Esophagus squamous epithelium (tissue), 5 donors: ENCODE data around the gene SERTAD3. TPM values are rescaled to one million over a fixed set of nuclear protein-coding genes. Genes with fewer than 3 reads are reported as not detected.

Experiments
- DNase-seq: peaks from one replicate; lab custom pipeline; 2025; lab: John Stamatoyannopoulos, UW
- H3K27ac ChIP-seq, 4 donors: fragments of 200-600 bp; sonication (generic); one replicate each; pipeline ENCODE4 v1.5.1; 2016 to 2019; ENCODE audit warnings: mild to moderate bottlenecking in 1 of 4
- H3K27me3 ChIP-seq, 4 donors: fragments of 200-600 bp; sonication (generic); 1 replicate in 3 of 4; 2 replicates in 1 of 4; pipeline versions ENCODE4 v1.5.1 to v1.6.0; 2017 to 2021; ENCODE audit warnings: antibody characterized with exemption in 1 of 4
- H3K36me3 ChIP-seq, 3 donors: fragments of 200-600 bp; sonication (generic); one replicate each; pipeline ENCODE4 v1.5.1; 2016 to 2019
- H3K4me1 ChIP-seq, 3 donors: fragments of 200-600 bp; sonication (generic); one replicate each; pipeline ENCODE4 v1.5.1; 2017 to 2019
- H3K4me3 ChIP-seq, 4 donors: fragments of 200-600 bp; sonication (generic); 1 replicate in 3 of 4; 2 replicates in 1 of 4; pipeline ENCODE4 v1.5.1; 2016 to 2019; ENCODE audit warnings: mild to moderate bottlenecking in 2 of 4, moderate library complexity in 1 of 4
- H3K9me3 ChIP-seq, 3 donors: fragments of 200-600 bp; sonication (generic); one replicate each; pipeline ENCODE4 v1.5.1; 2016 to 2019
- CTCF ChIP-seq, 6 experiments: fragments of 450-650 bp in 4 of 6; fragments of 200-600 bp in 2 of 6; sonication (generic) in 2 of 6; IDR thresholded peaks; one replicate each; pipeline ENCODE4 v1.5.1; 2016 to 2019; ENCODE audit warnings: antibody characterized with exemption in 6 of 6, mild to moderate bottlenecking in 4 of 6, moderate library complexity in 4 of 6
- POLR2A ChIP-seq, 4 donors: fragments of 450-650 bp; IDR thresholded peaks; one replicate each; pipeline ENCODE4 v1.6.1; 2017; ENCODE audit warnings: antibody characterized with exemption in 4 of 4, mild to moderate bottlenecking in 4 of 4, moderate library complexity in 3 of 4
- WGBS, 2 donors: methylation state at CpG; one replicate each; pipeline ENCODE4 v1.1.5; 2018; 5-methylcytosine and 5-hydroxymethylcytosine counted together
- intact Hi-C: fragments of 100-400 bp; cut with DNase I; formaldehyde crosslinking; loops from one replicate; pipeline ENCODE4 v1.15.0; 2022
- total RNA-seq, 4 donors: library from RNA; depleted of rRNA; stranded (reverse); fragments of >200 nt; gene quantifications; one replicate each; pipeline ENCODE4 v1.1.0, GENCODE V29; 2016
- donor health status: DM: yes; HTN: yes; CAD: no.

Gene SERTAD3
- total RNA-seq, 4 donors from 2014 or later = 8.9 to 17.4 (median 12.0) TPM

GRCh38 chr19:40414542-40415535, 29.3 kb downstream of the SERTAD3 start:
- DNase-seq = no peak
- Histone ChIP-seq H3K4me1 (peaks cover 0 to 50% (median 12%) of the 10 kb centered on the region in 3 donors), H3K27ac (no peak overlapping the region)

GRCh38 chr19:40413291-40413845, 30.8 kb downstream of the SERTAD3 start, which contains the start of gene PRX:
PRX (minus strand) TSS chr19:40413378; CDS start chr19:40407932, 5,446 bp downstream.
- peaks cover 0 to 9% (median 0%) of the 10 kb centered on the region in 4 donors for H3K27me3 ChIP-seq
- no peak within 1 kb of the TSS for H3K4me3 ChIP-seq
- intact Hi-C loops = no loop called here
- H3K9me3 ChIP-seq = no peaks in the 10 kb centered on the region
- H3K27ac ChIP-seq = peak within 1 kb of the TSS in 3 of 4 donors; percentile 33 to 76 (median 48)
- 42 to 56% methylated on average over 10 to 16 of the region's 18 CpGs for WGBS, 2 donors
- H3K4me1 ChIP-seq = peaks cover 0 to 51% (median 12%) of the 10 kb centered on the region in 3 donors
- no peaks in the 10 kb centered on the region for H3K36me3 ChIP-seq
- TF ChIP-seq POLR2A (IDR thresholded peaks at IDR 0.05) (no peak), CTCF (IDR thresholded peaks at IDR 0.05) (no peak)
- DNase-seq = no peak

More at GRCh38 chr19:40414542-40415535, 29.3 kb downstream of the SERTAD3 start:
- 68 to 78% methylated on average over 7 to 16 of the region's 21 CpGs for WGBS, 2 donors
- intact Hi-C loops = no loop called here
- Histone ChIP-seq H3K27me3 (peaks cover 0 to 9% (median 0%) of the 10 kb centered on the region in 4 donors), H3K36me3 (no peaks in the 10 kb centered on the region), H3K4me3 (no peak overlapping the region), H3K9me3 (no peaks in the 10 kb centered on the region)
- TF ChIP-seq CTCF (IDR thresholded peaks at IDR 0.05) (no peak), POLR2A (IDR thresholded peaks at IDR 0.05) (no peak)

GRCh38 chr19:40412866-40413265, 31.3 kb downstream of the SERTAD3 start:
- no peak for TF ChIP-seq POLR2A (IDR thresholded peaks at IDR 0.05)
- no peak for TF ChIP-seq CTCF (IDR thresholded peaks at IDR 0.05)
- Histone ChIP-seq H3K4me1 (peaks cover 0 to 56% (median 12%) of the 10 kb centered on the region in 3 donors), H3K36me3 (no peaks in the 10 kb centered on the region), H3K9me3 (no peaks in the 10 kb centered on the region), H3K27me3 (peaks cover 0 to 9% (median 0%) of the 10 kb centered on the region in 4 donors), H3K4me3 (no peak overlapping the region), H3K27ac (peak overlapping the region in 1 of 4 donors; percentile 33)
- intact Hi-C loops = no loop called here
- DNase-seq = no peak
- 38 to 88% methylated on average over 2 to 4 of the region's 4 CpGs for whole genome bisulfite sequencing, 2 donors

- no peak for DNase-seq
- no peak for TF ChIP-seq CTCF (IDR thresholded peaks at IDR 0.05)
- TF ChIP-seq POLR2A (IDR thresholded peaks at IDR 0.05) = no peak
- Histone ChIP-seq H3K9me3 (no peaks in the 10 kb centered on the region), H3K36me3 (no peaks in the 10 kb centered on the region), H3K27ac (peak overlapping the region in 3 of 4 donors; percentile 48 to 76 (median 51)), H3K4me3 (no peak overlapping the region), H3K4me1 (peaks cover 0 to 50% (median 12%) of the 10 kb centered on the region in 3 donors), H3K27me3 (peaks cover 0 to 9% (median 0%) of the 10 kb centered on the region in 4 donors)
- 67 to 75% methylated on average over 3 to 4 of the region's 8 CpGs for WGBS, 2 donors
- intact Hi-C loops = no loop called here
These were observed 32.1 kb downstream of the SERTAD3 start for GRCh38 chr19:40411958-40412499.
